Measurements from ENCODE around the gene SYT8. TPM values are rescaled to one million over a fixed set of nuclear protein-coding genes. Genes with fewer than 3 reads are reported as not detected.

The SYT8 gene
- total and polyA plus RNA-seq, 2 of the 8 experiments (the other 6 are each of a cell fraction or from before 2014, with no cell fraction given) = not detected

DNA sequence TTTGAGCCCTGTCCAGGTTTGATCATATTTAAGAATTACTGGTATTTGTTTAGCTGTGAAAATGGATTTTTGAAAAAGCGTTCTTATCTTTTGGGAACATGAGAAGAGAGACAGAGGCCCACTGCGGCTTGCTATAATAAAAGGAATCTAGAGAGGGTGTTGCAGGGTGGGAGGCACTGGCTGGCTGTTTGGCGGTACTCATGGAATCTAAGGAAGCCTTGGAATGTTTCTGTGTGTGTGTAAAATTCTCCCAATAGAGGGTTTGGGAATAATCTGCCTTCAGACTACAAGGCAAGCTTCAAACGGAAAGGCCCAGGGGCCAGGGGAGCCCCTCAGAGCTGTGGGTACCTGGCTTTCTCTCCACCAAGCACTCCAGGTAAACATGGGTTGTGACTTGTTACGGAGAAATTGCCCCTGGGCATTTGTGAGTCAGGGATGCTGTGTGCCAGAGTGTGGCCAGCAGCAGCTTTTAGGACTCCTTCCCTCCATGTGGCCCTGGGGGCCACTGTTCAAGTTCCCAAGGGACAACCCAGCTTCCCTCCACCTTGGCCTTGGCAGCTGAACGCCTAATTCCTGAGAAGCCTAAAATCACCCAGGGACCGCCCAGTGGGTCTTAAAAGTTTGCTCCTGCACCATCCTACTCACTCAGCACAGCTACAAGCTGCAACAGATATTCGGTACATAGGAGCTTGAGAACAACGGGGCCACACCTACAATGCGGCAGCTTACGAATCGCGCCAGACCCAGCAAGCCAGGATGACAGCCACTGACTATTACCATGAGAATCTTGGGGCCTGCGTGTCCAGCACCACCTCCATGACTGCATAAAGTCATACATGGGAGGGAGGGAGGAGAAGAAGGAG, 14.1 kb upstream of the SYT8 start:
- Histone ChIP-seq H3K9ac (replicated peaks in 1 of 4; ENCODE audit: extremely low read depth in 1 of 4, low read depth in 3 of 4, low read length in 3 of 4) (no peak overlapping the region), H4K8ac (ENCODE audit: extremely low read depth, insufficient read depth, low read length) (no peak overlapping the region; the same call in 1 of the 2 replicates), H2BK5ac (ENCODE audit: low read depth, low read length) (no peak overlapping the region), H4K5ac (ENCODE audit: insufficient read length, low read depth, low read length) (no peak overlapping the region), H3K18ac (ENCODE audit: extremely low read depth, low read length) (no peak overlapping the region), H3K4me1 (replicated peaks in 1 of 4; ENCODE audit: control insufficient read depth in 3 of 4, insufficient read depth in 4 of 4, low read length in 3 of 4) (peaks cover 0 to 2% (median 0%) of the 10 kb centered on the region in 4 experiments; a peak in 3 of 7 replicates), H3K79me2 (ENCODE audit: control insufficient read depth in 1 of 2, insufficient read depth in 2 of 2, low read length in 2 of 2) (no peaks in the 10 kb centered on the region), H2BK20ac (ENCODE audit: low read length) (no peak overlapping the region), H4K91ac (replicated peaks; ENCODE audit: insufficient read length, low read length) (no peak overlapping the region), H3K79me1 (ENCODE audit: low read depth, low read length) (no peaks in the 10 kb centered on the region), H4K20me1 (replicated peaks in 1 of 2; ENCODE audit: control insufficient read depth in 1 of 2, insufficient read depth in 2 of 2, low read length in 2 of 2) (peaks cover 0 to 8% of the 10 kb centered on the region in 2 experiments), H2BK120ac (replicated peaks; ENCODE audit: low read depth, low read length) (no peak overlapping the region), H2AFZ (ENCODE audit: low read length) (no peak overlapping the region), H3K9me3 (ENCODE audit: insufficient read depth in 2 of 2, low read depth in 1 of 2, low read length in 1 of 2) (peaks cover 0 to 7% of the 10 kb centered on the region in 2 experiments; a peak in 2 of 4 replicates), H3K36me3 (ENCODE audit: control insufficient read depth in 2 of 4, insufficient read depth in 4 of 4, low read length in 3 of 4) (no peaks in the 10 kb centered on the region), H3K23me2 (ENCODE audit: low read depth, low read length) (peaks cover 8% of the 10 kb centered on the region; the same call in 1 of the 2 replicates), H2BK15ac (ENCODE audit: low read length) (no peak overlapping the region), H3K14ac (ENCODE audit: insufficient read length) (no peak overlapping the region), H3K27ac (ENCODE audit: low read depth, low read length) (no peak overlapping the region), H3K4ac (replicated peaks; ENCODE audit: insufficient read length, low read depth, low read length) (no peak overlapping the region), H2BK12ac (ENCODE audit: low read depth, low read length) (no peak overlapping the region), H2AK5ac (ENCODE audit: low read depth, low read length) (no peak overlapping the region), H3K4me2 (ENCODE audit: insufficient read depth in 1 of 2, low read depth in 2 of 2, low read length in 2 of 2) (no peak overlapping the region), H3K27me3 (replicated peaks in 1 of 4; ENCODE audit: control insufficient read depth in 3 of 4, extremely low read depth in 1 of 4, insufficient read depth in 3 of 4, low read length in 3 of 4) (no peaks in the 10 kb centered on the region; a peak in 1 of 7 replicates), H3K56ac (replicated peaks; ENCODE audit: insufficient read length, low read depth, low read length) (peak overlapping the region; percentile 97), H3K23ac (ENCODE audit: insufficient read length) (no peak overlapping the region), H3K4me3 (ENCODE audit: extremely low read depth in 1 of 4, insufficient read depth in 2 of 4, low read depth in 3 of 4, low read length in 4 of 4) (no peak overlapping the region)
- 87% methylated on average over 14 of the region's 14 CpGs; no CpG with 5 or more reads in 1 of the 2 experiments for WGBS, 2 experiments (ENCODE audit: extremely low coverage in 1 of 2, insufficient coverage in 1 of 2, insufficient read length in 1 of 2, insufficient replicate concordance in 2 of 2, low coverage in 1 of 2, low lambda C conversion rate in 2 of 2, missing lambda C conversion rate in 1 of 2)
- ChIA-PET POLR2A (ENCODE audit: partially characterized antibody) (no interaction called here), CTCF (ENCODE audit: partially characterized antibody) (interaction anchor here (0.6 to 5.1 kb wide), 4 partner anchors 13 to 331 kb away, joined by 3 to 44 read pairs (median 14); partner anchors contain the start of gene SYT8)
- TF ChIP-seq EZH2 (IDR thresholded peaks at IDR 0.05; ENCODE audit: low read depth, low read length, severe bottlenecking) (no peak), ASH2L (IDR thresholded peaks at IDR 0.05; ENCODE audit: low read length) (no peak), KDM5A (IDR thresholded peaks at IDR 0.05; ENCODE audit: low read length) (no peak), SIX5 (IDR thresholded peaks at IDR 0.05; ENCODE audit: low read depth, low read length) (no peak), CBX5 (IDR thresholded peaks at IDR 0.05; ENCODE audit: low read depth, low read length) (no peak), POLR2AphosphoS5 (IDR thresholded peaks at IDR 0.05; ENCODE audit: low read depth, low read length) (no peak), SP1 (IDR thresholded peaks at IDR 0.05; ENCODE audit: low read depth, low read length) (no peak), CREB1 (IDR thresholded peaks at IDR 0.05) (no peak), HDAC2 (IDR thresholded peaks at IDR 0.05; ENCODE audit: borderline replicate concordance in 1 of 2, low read depth in 2 of 2, low read length in 2 of 2) (no peak), SRF (IDR thresholded peaks at IDR 0.05; ENCODE audit: low read depth, low read length) (no peak), RBBP5 (IDR thresholded peaks at IDR 0.05; ENCODE audit: borderline replicate concordance, low read depth, low read length) (no peak), TAF1 (IDR thresholded peaks at IDR 0.05; ENCODE audit: low read depth, low read length) (no peak), SIN3A (conservative IDR thresholded peaks at IDR 0.05 in 1 of 2, IDR thresholded peaks at IDR 0.05 in 1 of 2; ENCODE audit: low read depth in 1 of 2, low read length in 2 of 2) (no peak)
- FAIRE-seq (no peak), DNase-seq (ENCODE audit: low read depth in 1 of 2, low spot score in 2 of 2) (no peak)
